Upper lobe of left lung (tissue), 4 donors: ENCODE data around the gene SIGLEC7.

Experiments used
- CTCF ChIP-seq, 6 experiments: fragments of 450-650 bp in 4 of 6; fragments of 200-600 bp in 2 of 6; sonication (generic) in 2 of 6; IDR thresholded peaks; one replicate each; pipeline ENCODE4 v1.5.1; 2016 to 2019; ENCODE audit warnings: antibody characterized with exemption in 6 of 6
- EP300 ChIP-seq, 4 donors: sonication (generic); formaldehyde crosslinking; IDR thresholded peaks; one replicate each; pipeline ENCODE4 v1.5.1; 2017; ENCODE audit warnings: antibody characterized with exemption in 4 of 4, control low read depth in 2 of 4
- POLR2A ChIP-seq, 4 donors: fragments of 450-650 bp; IDR thresholded peaks; one replicate each; pipeline ENCODE4 v1.5.1; 2016 to 2017; ENCODE audit warnings: antibody characterized with exemption in 4 of 4, mild to moderate bottlenecking in 2 of 4
- POLR2AphosphoS5 ChIP-seq, 2 donors: sonication (generic); formaldehyde crosslinking; IDR thresholded peaks; one replicate each; pipeline ENCODE4 v1.5.1; 2017; ENCODE audit warnings: antibody characterized with exemption in 2 of 2

- TF ChIP-seq CTCF (IDR thresholded peaks at IDR 0.05) (no peak), POLR2A (IDR thresholded peaks at IDR 0.05) (no peak), POLR2AphosphoS5 (IDR thresholded peaks at IDR 0.05) (no peak), EP300 (IDR thresholded peaks at IDR 0.05) (no peak)
These were observed 49.0 kb upstream of the SIGLEC7 start for GRCh38 chr19:51093101-51093500.
